GM12891 (cell line): ENCODE results near the gene SYT3.

ENCODE experiments used
- PAX5 ChIP-seq: IDR thresholded peaks from 2 replicates; pipeline ENCODE4 v1.6.1; 2011; ENCODE audit warnings: low read length, moderate library complexity, mild to moderate bottlenecking; ENCODE audit not compliant: insufficient read depth, severe bottlenecking
- POLR2A ChIP-seq: IDR thresholded peaks from 2 replicates; pipeline ENCODE4 v1.6.1; 2011; ENCODE audit warnings: low read depth, low read length, control low read depth
- POLR2AphosphoS5 ChIP-seq: IDR thresholded peaks from 2 replicates; pipeline ENCODE4 v1.6.1; 2011; ENCODE audit warnings: low read depth, low read length, control low read depth
- TAF1 ChIP-seq: IDR thresholded peaks from 2 replicates; pipeline ENCODE4 v1.6.1; 2011; ENCODE audit warnings: low read depth, low read length, control low read depth

DNA sequence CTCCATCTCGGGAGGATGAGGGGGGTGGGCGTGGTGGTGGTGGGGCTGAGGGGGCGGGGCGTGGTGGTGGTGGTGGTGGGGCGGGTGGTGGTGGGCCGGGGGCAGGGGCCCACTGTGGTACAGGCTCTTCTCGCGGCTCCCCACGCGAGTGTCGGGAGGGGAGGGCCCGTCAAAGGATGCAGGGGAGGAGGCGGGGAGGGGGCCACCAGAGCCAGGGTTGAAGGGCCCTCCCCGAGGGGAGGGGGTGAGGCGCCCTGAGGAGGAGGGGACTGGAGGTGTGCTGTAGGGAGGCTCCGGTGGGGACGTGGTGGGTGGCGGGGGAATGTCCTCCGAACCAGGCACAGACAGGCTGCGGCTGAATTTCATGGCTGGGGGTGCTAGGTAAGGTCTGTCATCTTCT is 29.2 kb upstream of the SYT3 start:
- TF ChIP-seq POLR2A (no peak), TAF1 (no peak), POLR2AphosphoS5 (no peak), PAX5 (no peak)
